Stimulated activated CD8-positive, alpha-beta memory T cell treated with anti-CD3 and anti-CD28 coated beads, Interleukin-2, amount 100 ng/mL, for 1 hour (primary cell): ENCODE data around the gene KCNRG.
"Not testable (repeated sequence)": the region's sequence is repeated elsewhere in the genome, so short reads cannot be mapped to it uniquely, and the experiment has no call there.

Source experiments
- DNase-seq, 2 donors: peaks; one replicate each; pipeline ENCODE4 v3.0.0-alpha.2; 2020; ENCODE audit warnings: low read depth in 2 of 2

The KCNRG gene

GRCh38 chr13:50015258-50015657 is at the start of gene KCNRG:
KCNRG (plus strand) TSS chr13:50015444; CDS start chr13:50015494, 50 bp downstream.
- no peak for DNase-seq

- no peak for DNase-seq
Measured at GRCh38 chr13:49967456-49967855, 47.8 kb upstream of the KCNRG start.

- DNase-seq = no peak
Measured at GRCh38 chr13:49972709-49973108, 42.5 kb upstream of the KCNRG start.

- no peak for DNase-seq
Measured at GRCh38 chr13:49975826-49976225, 39.4 kb upstream of the KCNRG start.

- peak; percentile 44 to 67 for DNase-seq
Measured at GRCh38 chr13:49976314-49977258, 38.7 kb upstream of the KCNRG start.

- no peak for DNase-seq
Measured at GRCh38 chr13:49977992-49978391, 37.3 kb upstream of the KCNRG start.

- DNase-seq = no peak
Measured at GRCh38 chr13:49980266-49980665, 35.0 kb upstream of the KCNRG start.

- no peak for DNase-seq
Measured at GRCh38 chr13:49985129-49985528, 30.1 kb upstream of the KCNRG start.

GRCh38 chr13:49986471-49986870 is 28.8 kb upstream of the KCNRG start:
- DNase-seq = no peak

GRCh38 chr13:49990612-49991011 is 24.6 kb upstream of the KCNRG start:
- not testable (repeated sequence) for DNase-seq

GRCh38 chr13:49993111-49993510 is 22.1 kb upstream of the KCNRG start:
- DNase-seq = no peak

GRCh38 chr13:49993666-49994065 is 21.6 kb upstream of the KCNRG start:
- DNase-seq = no peak

- no peak for DNase-seq
Measured at GRCh38 chr13:49995625-49996101, 19.6 kb upstream of the KCNRG start.

- peak; percentile 65 to 81 for DNase-seq
Measured at GRCh38 chr13:49996161-49996915, 18.9 kb upstream of the KCNRG start.

- peak; percentile 54 to 65 for DNase-seq
Measured at GRCh38 chr13:49996951-49997895, 18.0 kb upstream of the KCNRG start, which contains the start of gene TRIM13. TRIM13 (plus strand) TSS chr13:49997042; CDS start chr13:50011941, 14,899 bp downstream.

- no peak for DNase-seq
Measured at GRCh38 chr13:49997955-49998354, 17.3 kb upstream of the KCNRG start.

GRCh38 chr13:49998714-49999624 is 16.3 kb upstream of the KCNRG start:
- no peak for DNase-seq

GRCh38 chr13:50001287-50001686 is 14.0 kb upstream of the KCNRG start:
- DNase-seq = no peak

- no peak for DNase-seq
Measured at GRCh38 chr13:50006426-50007135, 8.7 kb upstream of the KCNRG start.

GRCh38 chr13:50011461-50011860 is 3.8 kb upstream of the KCNRG start:
- no peak for DNase-seq
